Kidney tubule cell (primary cell): ENCODE results near the gene CFAP65.

ENCODE experiments used
- DNase-seq: peaks from one replicate; pipeline ENCODE4 v3.0.0-alpha.2; 2018; ENCODE audit warnings: low spot score

The CFAP65 gene

GRCh38 chr2:219016721-219017120, 24.6 kb downstream of the CFAP65 start:
- no peak for DNase-seq

GRCh38 chr2:219010873-219011272, 30.4 kb downstream of the CFAP65 start:
- DNase-seq, result no peak

- peak; percentile 30 for DNase-seq
Measured at GRCh38 chr2:219010162-219010756, 31.1 kb downstream of the CFAP65 start.

- DNase-seq, result no peak
Measured at GRCh38 chr2:219009294-219009693, 32.0 kb downstream of the CFAP65 start.

- DNase-seq, result no peak
Measured at GRCh38 chr2:219003979-219004378, 37.3 kb downstream of the CFAP65 start.

GRCh38 chr2:219003267-219003634, 38.1 kb downstream of the CFAP65 start:
- DNase-seq, result no peak

GRCh38 chr2:219002395-219003266, 38.7 kb downstream of the CFAP65 start:
- DNase-seq, result peak; percentile 58

- peak; percentile 56 for DNase-seq
Measured at GRCh38 chr2:219001577-219002394, 39.5 kb downstream of the CFAP65 start.

GRCh38 chr2:219001100-219001576, 40.2 kb downstream of the CFAP65 start:
- no peak for DNase-seq

GRCh38 chr2:219000569-219000960, 40.8 kb downstream of the CFAP65 start:
- no peak for DNase-seq

GRCh38 chr2:218999881-219000568, 41.3 kb downstream of the CFAP65 start:
- DNase-seq, result no peak

GRCh38 chr2:218999021-218999880, 42.1 kb downstream of the CFAP65 start:
- no peak for DNase-seq

- DNase-seq, result no peak
Measured at GRCh38 chr2:218998414-218999002, 42.8 kb downstream of the CFAP65 start.

- DNase-seq, result no peak
Measured at GRCh38 chr2:218997731-218998130, 43.6 kb downstream of the CFAP65 start.

GRCh38 chr2:218996937-218997336, 44.4 kb downstream of the CFAP65 start:
- DNase-seq, result no peak

GRCh38 chr2:218995972-218996711, 45.2 kb downstream of the CFAP65 start:
- peak; percentile 81 for DNase-seq

GRCh38 chr2:218995561-218995960, 45.8 kb downstream of the CFAP65 start:
- DNase-seq, result no peak

- DNase-seq, result peak; percentile 17
Measured at GRCh38 chr2:218993345-218994315, 47.7 kb downstream of the CFAP65 start, which contains the start of gene CRYBA2. CRYBA2 (minus strand) TSS chr2:218993422; CDS start chr2:218993176, 246 bp downstream.
